GM19455 (cell line): ENCODE results near the gene MPDZ.

ENCODE experiments used
- ATAC-seq: cut with Tn5 transposase; IDR thresholded peaks from one replicate; pipeline ENCODE4 v1.9.1; 2021; ENCODE audit not compliant: unreplicated experiment

The MPDZ gene

GRCh38 chr9:13088720-13089427 lies 190.6 kb downstream of the MPDZ start:
- no peak for ATAC-seq

GRCh38 chr9:13083963-13084528 lies 195.4 kb downstream of the MPDZ start:
- no peak for ATAC-seq

GRCh38 chr9:13083366-13083765 lies 196.1 kb downstream of the MPDZ start:
- no peak for ATAC-seq

GRCh38 chr9:13082796-13083195 lies 196.7 kb downstream of the MPDZ start:
- no peak for ATAC-seq

GRCh38 chr9:13078164-13078563 lies 201.3 kb downstream of the MPDZ start:
- ATAC-seq = no peak

GRCh38 chr9:13076616-13077015 lies 202.9 kb downstream of the MPDZ start:
- ATAC-seq = no peak

GRCh38 chr9:13071921-13072320 lies 207.6 kb downstream of the MPDZ start:
- no peak for ATAC-seq

GRCh38 chr9:13070612-13071595 lies 208.6 kb downstream of the MPDZ start:
- no peak for ATAC-seq

- no peak for ATAC-seq
Observed at GRCh38 chr9:13069498-13069897, 210.0 kb downstream of the MPDZ start.

GRCh38 chr9:13064676-13065075 lies 214.8 kb downstream of the MPDZ start:
- no peak for ATAC-seq

- no peak for ATAC-seq
Observed at GRCh38 chr9:13063880-13064459, 215.5 kb downstream of the MPDZ start.

- ATAC-seq = no peak
Observed at GRCh38 chr9:13061390-13061789, 218.1 kb downstream of the MPDZ start.
